Endothelial cell (in vitro differentiated cells): Measurements from ENCODE around the gene KRCC1. TPM values are rescaled to one million over a fixed set of nuclear protein-coding genes. Genes with fewer than 3 reads are reported as not detected.
"Not testable (repeated sequence)": the region's sequence is repeated elsewhere in the genome, so short reads cannot be mapped to it uniquely, and the experiment has no call there.

Experiments used
- DNase-seq: peaks from one replicate; pipeline ENCODE4 v3.0.0; 2021; ENCODE audit warnings: low spot score
- H3K27ac Mint-ChIP-seq: one replicate; pipeline ENCODE4 v1.8.0; 2021; ENCODE audit warnings: mixed read lengths, inconsistent platforms; ENCODE audit not compliant: unreplicated experiment
- H3K27me3 Mint-ChIP-seq: one replicate; pipeline ENCODE4 v1.8.0; 2021; ENCODE audit warnings: mild to moderate bottlenecking, moderate library complexity, mixed read lengths, inconsistent platforms; ENCODE audit not compliant: unreplicated experiment
- H3K36me3 Mint-ChIP-seq: one replicate; pipeline ENCODE4 v1.8.0; 2021; ENCODE audit warnings: mild to moderate bottlenecking, low read depth, mixed read lengths, inconsistent platforms; ENCODE audit not compliant: unreplicated experiment
- H3K4me1 Mint-ChIP-seq: one replicate; pipeline ENCODE4 v1.8.0; 2021; ENCODE audit warnings: mild to moderate bottlenecking, mixed read lengths, inconsistent platforms; ENCODE audit not compliant: unreplicated experiment
- H3K4me3 Mint-ChIP-seq: one replicate; pipeline ENCODE4 v1.8.0; 2021; ENCODE audit warnings: mild to moderate bottlenecking, mixed read lengths, inconsistent platforms; ENCODE audit not compliant: unreplicated experiment
- H3K9me3 Mint-ChIP-seq: one replicate; pipeline ENCODE4 v1.8.0; 2021; ENCODE audit warnings: mixed read lengths, inconsistent platforms; ENCODE audit not compliant: unreplicated experiment
- total RNA-seq: library from RNA; stranded (reverse); fragmentation: NEBNext Ultra II Directional; extraction: Animal tissue kit (Norgen Biotek cat#: 25700); gene quantifications from one replicate; pipeline ENCODE4 v1.2.1, GENCODE V29; 2021; ENCODE audit not compliant: unreplicated experiment
- TF ChIP-seq, protein P1 (sequence below): fragments of 200-600 bp; sonication (generic); IDR thresholded peaks from one replicate; pipeline ENCODE4 v1.5.0; 2021; ENCODE audit warnings: antibody characterized with exemption; ENCODE audit not compliant: unreplicated experiment

Gene KRCC1
- total RNA-seq, 1 donor from 2014 or later, result 18.0 TPM

DNA sequence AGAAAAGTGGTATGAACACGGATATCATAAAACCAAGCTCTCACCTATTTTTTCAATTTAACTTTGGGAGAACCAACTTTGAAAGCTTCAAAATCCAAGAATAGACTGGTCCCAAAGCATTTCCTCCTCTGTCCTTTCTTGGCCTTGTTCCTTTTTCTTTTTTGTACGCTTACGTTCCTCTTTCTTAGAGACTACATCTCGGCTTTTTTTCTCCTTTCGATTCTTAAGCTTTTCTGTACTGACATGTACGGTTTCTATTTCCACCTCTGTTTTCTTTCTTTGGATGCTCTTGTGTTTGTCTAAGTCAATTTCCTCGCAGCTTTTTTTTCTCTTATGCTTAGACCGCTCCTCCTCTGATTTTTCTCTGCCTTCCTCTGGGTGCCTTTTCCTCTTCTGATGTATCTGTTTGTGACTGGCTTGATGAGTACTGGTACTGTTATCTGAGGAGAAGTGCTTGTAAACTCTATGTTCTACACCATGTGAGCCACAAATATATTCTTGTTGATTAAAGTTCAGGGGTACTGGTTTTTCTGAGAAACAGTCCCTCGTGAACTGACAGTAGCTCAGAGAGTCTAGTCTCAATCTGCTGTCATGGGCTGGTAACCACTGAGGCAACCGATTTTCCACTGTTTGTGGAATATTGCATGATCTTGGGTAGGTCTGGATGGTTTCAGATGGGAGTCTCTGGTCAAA is 27.7 kb downstream of the KRCC1 start:
- TF ChIP-seq, protein P1, sequence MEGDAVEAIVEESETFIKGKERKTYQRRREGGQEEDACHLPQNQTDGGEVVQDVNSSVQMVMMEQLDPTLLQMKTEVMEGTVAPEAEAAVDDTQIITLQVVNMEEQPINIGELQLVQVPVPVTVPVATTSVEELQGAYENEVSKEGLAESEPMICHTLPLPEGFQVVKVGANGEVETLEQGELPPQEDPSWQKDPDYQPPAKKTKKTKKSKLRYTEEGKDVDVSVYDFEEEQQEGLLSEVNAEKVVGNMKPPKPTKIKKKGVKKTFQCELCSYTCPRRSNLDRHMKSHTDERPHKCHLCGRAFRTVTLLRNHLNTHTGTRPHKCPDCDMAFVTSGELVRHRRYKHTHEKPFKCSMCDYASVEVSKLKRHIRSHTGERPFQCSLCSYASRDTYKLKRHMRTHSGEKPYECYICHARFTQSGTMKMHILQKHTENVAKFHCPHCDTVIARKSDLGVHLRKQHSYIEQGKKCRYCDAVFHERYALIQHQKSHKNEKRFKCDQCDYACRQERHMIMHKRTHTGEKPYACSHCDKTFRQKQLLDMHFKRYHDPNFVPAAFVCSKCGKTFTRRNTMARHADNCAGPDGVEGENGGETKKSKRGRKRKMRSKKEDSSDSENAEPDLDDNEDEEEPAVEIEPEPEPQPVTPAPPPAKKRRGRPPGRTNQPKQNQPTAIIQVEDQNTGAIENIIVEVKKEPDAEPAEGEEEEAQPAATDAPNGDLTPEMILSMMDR, result no peak
- H3K27me3 Mint-ChIP-seq, result peaks cover 1% of the 10 kb centered on the region
- no peaks in the 10 kb centered on the region for H3K4me1 Mint-ChIP-seq
- H3K36me3 Mint-ChIP-seq, result peaks cover 11% of the 10 kb centered on the region
- no peak overlapping the region for H3K27ac Mint-ChIP-seq
- no peak overlapping the region for H3K4me3 Mint-ChIP-seq
- DNase-seq, result no peak
- no peaks in the 10 kb centered on the region for H3K9me3 Mint-ChIP-seq

DNA sequence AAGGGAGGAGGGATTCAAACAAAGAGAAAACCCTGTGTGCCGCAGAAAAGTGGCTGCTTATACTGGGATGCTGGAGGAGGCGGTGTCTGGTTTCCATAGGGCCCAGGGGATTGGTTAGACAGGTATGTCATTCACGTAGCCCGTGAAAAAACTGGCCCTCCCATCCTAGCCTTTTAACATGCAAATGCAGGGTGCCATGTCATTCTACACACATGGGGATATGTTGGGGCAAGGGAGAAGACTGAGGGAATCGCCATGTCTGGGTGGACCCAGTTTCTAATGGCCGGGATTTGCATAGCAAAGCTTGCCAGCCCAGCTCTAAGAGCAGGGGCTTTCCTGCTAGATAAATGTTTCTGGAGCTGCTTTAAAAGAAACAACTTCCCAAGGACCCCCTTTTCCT is 31.1 kb downstream of the KRCC1 start:
- H3K27ac Mint-ChIP-seq, result peak overlapping the region; percentile 32
- no peak overlapping the region for H3K4me3 Mint-ChIP-seq
- DNase-seq, result no peak
- H3K4me1 Mint-ChIP-seq, result no peaks in the 10 kb centered on the region
- peaks cover 1% of the 10 kb centered on the region for H3K27me3 Mint-ChIP-seq
- H3K36me3 Mint-ChIP-seq, result peaks cover 11% of the 10 kb centered on the region
- TF ChIP-seq, protein P1, result no peak
- H3K9me3 Mint-ChIP-seq, result no peaks in the 10 kb centered on the region

DNA sequence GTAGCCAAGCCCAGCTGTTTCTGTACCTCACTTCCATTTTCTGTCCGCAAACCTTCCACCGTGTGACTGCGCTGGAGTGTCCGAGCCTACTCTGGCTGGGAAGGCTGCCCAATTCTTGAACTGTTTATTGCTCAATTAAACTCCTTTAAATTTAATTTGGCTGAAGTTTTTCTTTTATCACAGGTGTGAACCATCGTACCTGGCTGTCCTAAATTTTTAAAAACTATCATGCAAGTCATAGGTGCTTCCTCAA is 33.0 kb downstream of the KRCC1 start:
- no peak for DNase-seq
- Mint-ChIP-seq H3K9me3 (no peaks in the 10 kb centered on the region), H3K36me3 (no peaks in the 10 kb centered on the region), H3K4me3 (no peak overlapping the region), H3K27ac (no peak overlapping the region), H3K4me1 (peaks cover 3% of the 10 kb centered on the region), H3K27me3 (peaks cover 4% of the 10 kb centered on the region)
- TF ChIP-seq, protein P1, result no peak

DNA sequence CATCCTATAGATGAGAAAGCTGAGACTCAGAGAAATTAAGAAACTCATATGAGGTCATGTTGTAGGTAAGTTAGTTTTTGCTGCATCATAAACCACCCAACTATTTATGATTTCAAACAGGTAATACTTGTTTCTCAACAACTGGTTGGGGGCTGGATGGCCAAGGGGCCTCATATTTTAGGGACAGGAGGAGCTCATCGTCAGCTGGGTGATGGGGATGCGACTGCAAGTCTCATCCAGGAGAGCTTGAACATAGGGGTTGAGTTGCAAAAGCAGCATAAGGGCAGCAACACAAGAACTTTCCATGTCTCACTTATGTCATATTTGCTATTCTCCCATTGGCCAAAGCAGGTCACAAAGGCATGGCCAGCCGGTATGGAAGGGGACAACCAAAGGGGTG is 35.6 kb downstream of the KRCC1 start:
- H3K27me3 Mint-ChIP-seq, result peaks cover 17% of the 10 kb centered on the region
- peaks cover 12% of the 10 kb centered on the region for H3K4me1 Mint-ChIP-seq
- no peak for DNase-seq

DNA sequence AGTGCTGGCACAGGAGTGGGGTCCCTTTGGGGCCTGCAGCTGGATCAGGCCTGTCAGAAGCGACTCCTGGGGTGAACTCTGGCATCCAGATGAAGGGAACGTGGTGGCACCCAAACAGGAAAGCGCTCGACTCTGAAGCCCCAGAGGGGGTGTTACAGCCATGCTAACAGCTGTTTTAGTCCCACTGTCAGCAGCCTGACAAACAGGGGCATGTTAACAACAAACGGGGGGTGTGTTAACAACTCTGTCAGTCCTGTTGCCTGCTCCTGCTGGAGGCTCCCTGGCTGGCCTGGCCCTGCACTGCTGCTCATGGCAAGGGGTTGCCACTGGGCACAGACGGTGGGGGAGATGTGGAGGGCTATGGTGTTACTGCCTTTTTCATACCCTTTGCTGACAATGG is 36.7 kb downstream of the KRCC1 start:
- DNase-seq, result no peak
- Mint-ChIP-seq H3K4me3 (no peak overlapping the region), H3K9me3 (no peaks in the 10 kb centered on the region), H3K27me3 (peaks cover 16% of the 10 kb centered on the region), H3K36me3 (no peaks in the 10 kb centered on the region), H3K27ac (no peak overlapping the region), H3K4me1 (peaks cover 12% of the 10 kb centered on the region)
- TF ChIP-seq, protein P1, result no peak

More for the DNA sequence above, 35.6 kb downstream of the KRCC1 start:
- Mint-ChIP-seq H3K27ac (no peak overlapping the region), H3K36me3 (no peaks in the 10 kb centered on the region), H3K9me3 (no peaks in the 10 kb centered on the region), H3K4me3 (no peak overlapping the region)
- TF ChIP-seq, protein P1, result no peak

DNA sequence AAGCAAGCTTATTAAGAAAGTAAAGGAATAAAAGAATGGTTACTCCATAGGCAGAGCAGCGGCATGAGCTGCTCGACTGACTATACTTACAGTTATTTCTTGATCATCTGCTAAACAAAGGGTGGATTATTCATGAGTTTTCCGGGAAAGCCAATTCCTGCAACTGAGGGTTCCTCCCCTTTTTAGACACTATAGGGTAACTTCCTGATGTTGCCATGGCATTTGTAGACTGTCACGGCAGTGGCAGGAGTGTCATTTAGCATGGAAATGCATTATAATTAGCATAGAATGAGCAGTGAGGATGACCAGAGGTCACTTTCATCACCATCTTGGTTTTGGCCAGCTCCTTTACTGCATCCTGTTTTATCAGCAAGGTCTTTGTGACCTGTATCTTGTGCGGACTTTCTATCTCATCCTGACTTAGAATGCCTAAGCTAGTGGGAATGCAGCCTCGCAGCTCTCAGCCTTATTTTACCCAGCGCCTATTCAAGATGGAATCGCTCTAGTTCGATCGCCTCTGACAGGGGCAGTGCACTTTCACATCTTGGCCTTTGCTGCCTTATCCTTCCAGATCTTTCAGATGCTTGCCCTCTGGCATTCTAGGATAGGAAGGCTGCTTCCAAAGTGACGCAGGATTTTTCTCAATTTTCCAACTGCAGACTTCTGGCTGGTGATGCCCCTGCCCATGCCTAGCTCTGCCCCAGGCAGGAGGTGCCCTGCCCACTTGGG is 37.3 kb downstream of the KRCC1 start:
- not testable (repeated sequence) for H3K4me3 Mint-ChIP-seq, DNase-seq, H3K36me3 Mint-ChIP-seq, H3K9me3 Mint-ChIP-seq
- peak overlapping the region; percentile 85 for H3K27ac Mint-ChIP-seq
- H3K4me1 Mint-ChIP-seq, result peaks cover 12% of the 10 kb centered on the region
- peaks cover 16% of the 10 kb centered on the region for H3K27me3 Mint-ChIP-seq

DNA sequence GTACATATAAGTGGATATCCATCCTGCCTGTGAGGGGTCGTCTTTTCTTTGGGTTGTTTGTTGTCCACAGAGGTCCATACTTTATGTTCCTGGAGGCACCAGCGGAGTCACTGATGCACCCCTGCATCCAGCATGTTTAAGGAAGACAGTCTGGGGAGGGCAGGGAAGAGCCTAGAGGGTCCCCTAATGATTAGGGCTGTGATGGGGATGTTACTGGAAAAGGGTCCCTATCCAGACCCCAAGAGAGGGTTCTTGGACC is 37.9 kb downstream of the KRCC1 start:
- peaks cover 16% of the 10 kb centered on the region for H3K27me3 Mint-ChIP-seq
- peak overlapping the region; percentile 98 for H3K4me3 Mint-ChIP-seq
- H3K27ac Mint-ChIP-seq, result peak overlapping the region; percentile 85
- peaks cover 12% of the 10 kb centered on the region for H3K4me1 Mint-ChIP-seq
- DNase-seq, H3K9me3 Mint-ChIP-seq, H3K36me3 Mint-ChIP-seq: not testable (repeated sequence)
